GM10847 (cell line): ENCODE measurements around the gene RNU6-8.

ENCODE experiments used
- POLR2A ChIP-seq: IDR thresholded peaks from 2 replicates; pipeline ENCODE4 v1.6.1; 2011; ENCODE audit not compliant: insufficient read length; ENCODE audit errors: extremely low read depth

The RNU6-8 gene

DNA sequence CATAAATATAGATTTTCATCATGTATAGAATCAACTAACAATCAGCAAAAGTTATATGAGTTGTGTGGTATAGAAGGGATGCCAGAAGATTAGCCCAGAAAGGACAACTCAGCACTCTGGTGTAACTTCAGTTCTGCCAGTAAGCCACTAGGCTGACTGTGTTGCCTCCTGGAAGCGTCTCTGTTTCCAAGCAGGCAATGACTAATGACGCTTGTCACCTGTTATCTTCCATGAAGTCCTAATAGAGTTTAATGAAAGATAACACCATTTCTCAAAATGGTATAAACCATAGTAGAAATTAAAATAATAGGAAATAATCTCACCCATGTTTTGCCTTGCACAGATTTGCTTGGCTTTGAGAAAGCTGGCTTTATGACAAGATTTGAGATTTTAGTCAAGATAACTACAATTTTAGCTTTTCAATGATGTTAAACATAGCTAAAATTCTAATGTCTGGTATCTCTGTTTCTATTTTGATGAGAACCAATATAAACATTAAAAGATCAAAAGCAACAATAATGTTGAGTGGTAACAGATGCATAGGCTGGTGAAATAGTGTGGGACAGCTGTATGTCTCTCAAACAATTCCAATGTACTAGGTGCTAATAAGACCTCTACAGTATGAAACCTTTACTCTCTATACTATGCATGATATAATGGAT lies 10.2 kb downstream of the RNU6-8 start:
- no peak for TF ChIP-seq POLR2A

DNA sequence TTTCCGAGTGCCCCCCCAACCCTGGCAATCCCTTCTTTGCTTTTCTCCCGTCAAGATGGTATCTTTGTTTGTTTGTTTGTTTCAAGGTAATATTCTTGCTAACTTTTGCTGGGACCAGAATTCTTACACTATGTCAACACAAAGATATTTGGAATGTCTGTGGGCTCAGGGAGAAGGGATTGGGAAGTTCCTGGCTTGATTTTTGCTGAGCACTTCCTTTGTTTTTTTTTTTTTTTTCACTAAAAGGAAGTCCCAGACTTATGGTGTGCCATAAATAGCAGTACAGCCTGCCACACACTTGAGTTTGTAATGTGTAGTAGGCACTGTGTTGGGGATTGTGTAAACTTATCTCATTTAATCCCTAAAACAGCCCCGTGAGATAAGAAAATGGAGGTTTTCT lies 12.4 kb downstream of the RNU6-8 start:
- TF ChIP-seq POLR2A: no peak

DNA sequence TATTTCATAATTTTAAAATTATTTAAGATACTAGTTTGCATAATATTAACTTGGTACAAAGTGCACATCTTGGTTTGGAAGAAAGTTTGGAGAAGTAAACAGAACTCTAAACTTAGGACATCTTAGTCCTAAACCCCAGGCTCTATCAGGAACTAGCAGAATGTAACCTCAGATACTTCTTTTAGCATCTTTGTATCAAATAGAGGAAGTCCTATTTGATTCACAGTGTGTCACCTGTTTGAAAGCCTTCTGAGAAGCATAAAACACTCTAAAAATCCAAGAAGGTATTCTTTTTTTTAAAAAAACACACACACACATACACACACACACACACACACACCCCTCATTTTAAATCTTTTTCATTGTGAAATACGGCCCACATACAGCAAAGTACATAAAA lies 13.3 kb downstream of the RNU6-8 start:
- TF ChIP-seq POLR2A: no peak

DNA sequence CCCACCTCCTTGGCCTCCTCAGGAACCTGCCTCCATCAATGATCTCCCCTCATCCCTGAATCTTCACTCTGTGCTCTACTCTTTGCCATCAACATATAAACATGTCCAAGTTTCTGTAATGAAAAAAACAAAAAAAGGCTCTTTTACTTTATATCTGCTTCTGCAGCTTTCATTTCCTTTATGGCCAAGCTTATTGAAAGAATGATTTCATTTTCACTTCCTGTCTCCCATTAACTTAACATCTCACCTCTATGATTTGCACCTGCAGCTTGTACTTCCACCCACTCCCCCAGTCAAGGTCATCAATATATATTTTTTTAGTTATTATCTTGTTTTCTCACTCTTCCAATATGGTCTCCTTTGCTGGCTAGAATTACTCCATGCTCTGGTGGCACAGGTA lies 16.8 kb downstream of the RNU6-8 start:
- TF ChIP-seq POLR2A: no peak

DNA sequence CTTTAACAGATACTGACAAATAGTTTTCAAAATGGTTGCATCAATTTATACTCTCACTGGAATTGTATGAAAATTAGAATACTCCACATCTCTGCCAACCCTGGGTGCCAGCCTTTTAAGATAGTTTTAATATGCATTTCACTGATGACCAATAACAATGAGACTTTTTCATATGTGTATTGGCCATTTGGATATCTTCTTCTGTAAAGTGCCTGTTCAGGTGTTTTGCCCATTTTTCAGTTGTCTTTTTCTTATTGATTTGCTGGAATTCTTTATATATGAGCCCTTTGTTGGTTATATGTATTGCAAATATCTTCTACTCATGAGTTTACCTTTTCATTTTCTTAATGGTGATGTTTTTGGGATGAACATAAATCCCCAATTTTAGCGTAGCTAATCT lies 18.0 kb downstream of the RNU6-8 start:
- no peak for TF ChIP-seq POLR2A

DNA sequence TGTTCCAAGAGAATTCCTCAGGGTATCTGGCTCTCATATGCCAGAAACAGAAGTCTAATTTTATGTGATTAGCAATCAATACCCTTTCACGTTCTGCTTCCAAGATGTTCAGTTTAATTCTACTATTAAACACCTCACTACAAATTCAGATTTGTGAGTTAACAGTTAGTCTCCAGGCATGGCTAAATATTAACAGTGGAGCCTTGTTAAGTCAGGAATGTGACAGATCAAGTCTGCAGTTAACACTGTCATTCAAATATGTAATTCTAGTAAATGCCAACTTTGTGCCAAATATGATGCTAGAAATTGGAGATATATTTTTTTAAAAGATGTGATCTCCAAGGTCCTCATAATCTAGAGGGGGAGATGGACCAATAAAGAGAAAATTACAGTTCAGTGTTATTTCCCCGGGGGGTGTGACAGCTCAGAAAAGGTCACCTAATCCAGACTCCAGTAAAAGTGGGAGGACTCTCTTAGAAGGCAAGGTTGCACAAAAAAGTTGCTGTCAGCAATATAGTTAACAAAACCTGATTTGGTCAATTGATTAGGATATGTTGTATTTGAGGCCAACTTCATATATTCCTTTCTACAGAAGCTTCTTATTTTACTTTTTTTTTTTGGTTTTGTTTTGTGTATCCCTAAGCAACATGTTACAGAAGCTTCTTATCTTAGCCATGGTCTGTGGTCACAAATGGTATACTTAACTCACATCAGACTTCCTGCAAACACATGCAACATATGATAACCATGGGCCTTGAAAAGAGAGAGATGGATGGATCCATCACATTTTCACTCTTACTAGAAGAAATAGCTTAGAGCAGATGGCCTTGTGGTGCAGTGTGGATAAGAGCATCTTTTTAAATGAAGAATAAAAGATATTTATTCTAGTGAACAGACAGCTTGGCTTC lies 19.7 kb downstream of the RNU6-8 start:
- no peak for TF ChIP-seq POLR2A

DNA sequence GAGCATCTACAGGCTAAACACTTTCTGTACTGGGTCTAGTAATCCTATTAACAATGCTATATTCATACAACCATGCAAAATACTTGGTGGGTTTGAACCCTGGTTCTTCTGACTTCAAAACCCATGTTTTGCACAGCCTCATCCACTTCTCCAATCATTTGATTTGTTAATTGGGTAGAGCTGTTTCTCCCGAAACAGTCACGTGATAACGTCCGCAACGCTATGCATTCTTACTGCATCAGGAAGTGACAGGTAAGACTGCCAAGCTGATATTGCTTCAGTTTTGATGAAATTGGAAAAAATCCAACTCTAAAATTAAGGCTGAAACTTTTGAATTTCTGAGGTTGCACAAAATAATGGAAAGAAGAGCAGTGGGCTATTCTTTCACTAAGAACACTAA lies 31.6 kb downstream of the RNU6-8 start:
- no peak for TF ChIP-seq POLR2A

DNA sequence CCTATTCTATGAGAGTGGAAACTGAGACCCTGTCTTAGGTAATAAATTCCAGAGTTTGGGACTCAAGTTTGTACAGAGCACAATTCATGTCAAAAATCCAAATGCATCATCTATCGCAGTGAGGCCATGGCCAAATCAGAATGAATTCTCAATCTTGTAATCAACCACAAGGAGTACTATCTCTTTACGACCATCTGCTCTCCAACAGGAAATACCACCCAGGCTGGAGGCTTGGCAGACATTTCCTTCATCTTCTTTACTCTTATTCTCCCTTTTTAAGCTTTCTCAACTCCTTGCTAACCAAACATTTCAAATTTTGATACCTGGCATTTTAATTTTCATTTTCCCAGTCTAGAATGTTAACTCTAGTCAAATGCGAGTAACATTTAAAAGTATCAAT lies 33.9 kb downstream of the RNU6-8 start:
- no peak for TF ChIP-seq POLR2A

DNA sequence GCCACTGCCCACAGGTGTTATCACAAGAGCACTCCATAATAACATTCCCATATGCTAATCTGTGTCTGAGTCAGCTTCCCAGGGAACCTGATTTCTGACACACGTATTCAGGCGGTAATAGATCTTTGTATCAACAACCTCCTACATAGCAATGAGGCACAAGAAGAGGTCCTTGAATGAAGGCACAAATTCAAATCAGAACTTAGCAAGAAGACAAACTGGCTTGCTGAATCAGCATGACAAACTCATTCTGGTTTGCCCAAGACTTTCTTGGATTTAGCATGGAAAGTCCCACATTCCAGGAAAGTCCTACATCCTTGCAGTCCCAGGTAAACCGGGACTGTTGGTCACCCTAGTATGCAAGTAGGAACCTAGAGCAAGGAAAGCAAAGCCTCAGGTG lies 35.2 kb downstream of the RNU6-8 start:
- TF ChIP-seq POLR2A: no peak

DNA sequence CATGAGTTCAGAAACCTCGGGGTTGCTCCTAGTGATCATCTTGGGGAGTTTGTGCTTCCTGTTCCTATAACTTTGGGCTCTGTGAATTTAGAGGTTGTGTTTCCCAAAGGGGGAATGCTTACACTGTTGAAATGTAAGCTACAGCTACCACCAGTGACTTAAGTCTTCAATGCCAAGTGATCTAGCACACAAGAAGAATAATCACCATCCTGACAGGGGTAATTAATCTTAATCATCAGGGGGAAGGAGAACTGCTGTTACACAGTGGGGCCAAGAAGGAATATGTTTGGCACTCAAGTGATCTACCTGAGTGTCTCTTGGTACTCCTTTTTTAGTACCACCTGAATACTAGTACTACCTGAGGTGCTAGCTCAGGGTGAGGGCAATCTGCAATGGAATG lies 36.1 kb downstream of the RNU6-8 start:
- TF ChIP-seq POLR2A: no peak

DNA sequence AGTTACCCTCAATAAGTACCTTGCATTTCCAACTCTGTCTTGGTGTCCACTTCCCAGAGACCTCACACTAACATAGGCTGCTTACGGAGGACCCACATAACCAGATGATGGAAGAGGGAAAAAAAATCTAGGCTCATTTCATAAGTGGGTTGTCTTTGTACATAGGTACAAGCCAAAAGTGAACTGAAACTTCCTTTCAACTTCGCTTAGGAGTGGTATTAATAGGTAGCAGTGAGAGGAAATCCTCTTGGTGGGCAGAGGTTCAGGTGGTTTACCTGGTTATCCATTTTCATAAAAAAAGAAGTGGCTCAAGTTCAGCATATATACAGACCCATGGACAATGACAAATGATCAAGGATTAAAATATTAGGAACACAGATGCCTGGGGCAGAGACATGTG lies 37.0 kb downstream of the RNU6-8 start:
- no peak for TF ChIP-seq POLR2A
